ENCODE data around the gene PTMS. TPM values are rescaled to one million over a fixed set of nuclear protein-coding genes. Genes with fewer than 3 reads are reported as not detected.

The PTMS gene
- total and polyA plus RNA-seq, 10 of the 15 experiments (the other 5 are each of a cell fraction or from before 2014, with no cell fraction given): 2.1 to 127 (median 29.8) TPM

GRCh38 chr12:6752921-6753771 lies 13.0 kb upstream of the PTMS start, which contains the start of gene MLF2 (continued):
- peak; percentile 32 for TF ChIP-seq LARP7 (IDR thresholded peaks at IDR 0.05)
- TF ChIP-seq TBL1XR1 (IDR thresholded peaks at IDR 0.05; ENCODE audit: low read depth, low read length): peak; percentile 29; the same call in 1 of the 2 replicates
- TF ChIP-seq MEF2B (IDR thresholded peaks at IDR 0.05; ENCODE audit: partially characterized antibody, poor library complexity, severe bottlenecking): peak; percentile 71
- TF ChIP-seq PBX3 (IDR thresholded peaks at IDR 0.05; ENCODE audit: insufficient replicate concordance, low read depth, low read length): peak; percentile 72
- no peak for TF ChIP-seq NR2C2 (IDR thresholded peaks at IDR 0.05; ENCODE audit: borderline replicate concordance, control insufficient read depth, insufficient read length, low read depth)
- no peak for TF ChIP-seq SUPT20H (IDR thresholded peaks at IDR 0.05; ENCODE audit: borderline replicate concordance, control insufficient read depth, low read depth, low read length)
- TF ChIP-seq CREB1 (IDR thresholded peaks at IDR 0.05; ENCODE audit: low read depth): peak; percentile 86
- no peak for TF ChIP-seq NFXL1 (IDR thresholded peaks at IDR 0.05; ENCODE audit: borderline replicate concordance)
- TF ChIP-seq RELB (IDR thresholded peaks at IDR 0.05; ENCODE audit: low read depth): peak; percentile 86
- peak; percentile 72; the same call in 1 of the 2 replicates for TF ChIP-seq SMAD5 (IDR thresholded peaks at IDR 0.05; ENCODE audit: low read depth)
- TF ChIP-seq CTCF (IDR thresholded peaks at IDR 0.05 in 2 of 3, conservative IDR thresholded peaks at IDR 0.05 in 1 of 3; ENCODE audit: control insufficient read depth in 2 of 3, extremely low read depth in 1 of 3, insufficient read depth in 1 of 3, low read depth in 3 of 3, low read length in 3 of 3): peak; percentile 95 to 99 (median 97); a peak in 3 of 6 replicates
- no peak for TF ChIP-seq HDAC2 (IDR thresholded peaks at IDR 0.05)
- TF ChIP-seq HSF1 (IDR thresholded peaks at IDR 0.05; ENCODE audit: low read depth, low read length): no peak
- peak; percentile 5 for TF ChIP-seq SMARCA5 (IDR thresholded peaks at IDR 0.05)
- TF ChIP-seq ATF3 (IDR thresholded peaks at IDR 0.05; ENCODE audit: borderline replicate concordance, extremely low read depth, low read depth, low read length): no peak
- TF ChIP-seq EZH2 (IDR thresholded peaks at IDR 0.05; ENCODE audit: borderline replicate concordance, control insufficient read depth, low read depth, low read length): no peak
- peak; percentile 86 for TF ChIP-seq CHD2 (IDR thresholded peaks at IDR 0.05; ENCODE audit: borderline replicate concordance, low read depth, low read length)
- TF ChIP-seq NKRF (conservative IDR thresholded peaks at IDR 0.05): peak; percentile 53
- TF ChIP-seq KAT2A (conservative IDR thresholded peaks at IDR 0.05; ENCODE audit: control insufficient read depth, low read depth, low read length): no peak
